Stimulated activated CD4-positive, alpha-beta T cell treated with anti-CD3 and anti-CD28 coated beads, Interleukin-2, amount 100 ng/mL, for 48 hours (primary cell): ENCODE results near the gene SLC16A6.
"Not testable (repeated sequence)": the region's sequence is repeated elsewhere in the genome, so short reads cannot be mapped to it uniquely, and the experiment has no call there.

Experiments
- DNase-seq, 2 donors: peaks; one replicate each; pipeline ENCODE4 v3.0.0-alpha.2; 2020

The SLC16A6 gene

GRCh38 chr17:68288804-68289203 lies 2.1 kb downstream of the SLC16A6 start:
- no peak for DNase-seq

DNA sequence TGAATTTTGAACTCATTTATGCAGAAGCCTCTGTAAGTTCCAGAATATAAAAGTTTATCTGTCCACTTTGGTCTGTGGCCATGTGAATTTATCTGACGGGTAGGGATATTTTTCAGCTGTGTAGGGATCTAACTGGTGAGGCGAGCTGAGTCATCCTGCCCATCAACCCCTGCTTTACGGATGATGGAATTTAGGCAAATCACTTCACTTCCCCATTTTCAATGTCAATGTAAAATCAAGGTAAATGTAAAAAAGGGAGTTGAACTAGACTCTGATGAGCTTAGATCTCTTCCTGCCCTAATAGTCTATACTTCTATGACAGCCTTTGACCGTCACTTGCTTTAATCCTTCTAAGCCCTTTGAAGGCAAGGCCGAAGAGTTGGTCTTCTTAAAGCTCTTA lies 2.6 kb downstream of the SLC16A6 start:
- no peak for DNase-seq

- not testable (repeated sequence) for DNase-seq
These were observed 9.0 kb downstream of the SLC16A6 start for GRCh38 chr17:68281965-68282364.

GRCh38 chr17:68277807-68278206 lies 13.1 kb downstream of the SLC16A6 start:
- DNase-seq = no peak

DNA sequence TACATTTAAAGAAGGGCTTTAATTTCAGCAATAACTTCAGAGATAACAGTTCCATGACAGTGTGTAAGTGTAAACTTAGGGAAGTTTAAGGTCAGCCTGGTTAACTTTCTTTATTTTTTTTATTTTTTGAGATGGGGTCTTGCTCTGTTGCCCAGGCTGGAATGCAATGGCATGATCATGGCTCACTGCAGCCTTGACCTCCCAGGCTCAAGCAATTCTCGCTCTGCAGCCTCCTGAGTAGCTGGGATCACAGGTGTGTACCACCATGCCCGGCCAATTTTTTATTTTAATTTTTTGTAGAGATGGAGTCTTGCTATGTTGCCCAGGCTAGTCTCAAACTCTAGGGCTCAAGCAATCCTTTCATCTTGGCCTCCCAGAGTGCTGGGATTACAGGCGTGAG lies 14.6 kb downstream of the SLC16A6 start:
- not testable (repeated sequence) for DNase-seq

DNA sequence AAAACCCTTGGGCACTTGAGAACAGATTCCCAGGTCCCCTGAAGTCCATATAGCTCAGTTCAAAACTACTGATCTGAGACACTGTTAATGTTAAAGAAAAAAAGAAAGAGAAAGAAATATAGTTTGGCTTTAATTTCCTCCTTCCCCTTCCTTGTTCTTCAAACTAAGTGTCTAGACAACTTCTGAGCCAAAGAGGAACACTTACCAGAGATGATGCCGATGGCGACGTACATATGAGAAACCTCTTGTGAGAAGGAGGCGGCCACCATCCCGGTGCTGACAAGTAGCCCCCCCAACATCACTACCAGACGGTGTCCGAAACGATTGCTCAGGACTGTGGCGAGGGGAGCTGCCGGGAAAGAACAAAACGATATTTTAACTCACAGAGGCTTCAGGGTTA lies 17.2 kb downstream of the SLC16A6 start:
- no peak for DNase-seq

DNA sequence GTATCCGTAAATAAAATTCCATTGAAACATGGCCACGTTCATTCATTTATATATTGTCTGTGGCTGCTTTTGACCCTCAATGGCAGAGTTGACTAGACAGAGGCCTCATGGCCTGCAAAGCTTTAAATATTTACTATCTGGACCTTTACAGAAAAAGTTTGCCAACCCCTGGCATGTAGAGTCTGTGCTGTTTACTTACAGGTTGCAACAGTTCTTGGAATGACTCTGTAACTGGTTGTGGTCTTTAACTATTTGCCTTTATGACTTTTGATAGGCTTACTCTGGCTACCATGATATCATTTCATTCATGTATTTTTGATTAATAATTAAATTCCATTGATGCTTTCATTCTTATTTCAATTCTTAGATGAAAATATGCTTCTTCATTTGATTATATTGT lies 25.1 kb downstream of the SLC16A6 start:
- not testable (repeated sequence) for DNase-seq

DNA sequence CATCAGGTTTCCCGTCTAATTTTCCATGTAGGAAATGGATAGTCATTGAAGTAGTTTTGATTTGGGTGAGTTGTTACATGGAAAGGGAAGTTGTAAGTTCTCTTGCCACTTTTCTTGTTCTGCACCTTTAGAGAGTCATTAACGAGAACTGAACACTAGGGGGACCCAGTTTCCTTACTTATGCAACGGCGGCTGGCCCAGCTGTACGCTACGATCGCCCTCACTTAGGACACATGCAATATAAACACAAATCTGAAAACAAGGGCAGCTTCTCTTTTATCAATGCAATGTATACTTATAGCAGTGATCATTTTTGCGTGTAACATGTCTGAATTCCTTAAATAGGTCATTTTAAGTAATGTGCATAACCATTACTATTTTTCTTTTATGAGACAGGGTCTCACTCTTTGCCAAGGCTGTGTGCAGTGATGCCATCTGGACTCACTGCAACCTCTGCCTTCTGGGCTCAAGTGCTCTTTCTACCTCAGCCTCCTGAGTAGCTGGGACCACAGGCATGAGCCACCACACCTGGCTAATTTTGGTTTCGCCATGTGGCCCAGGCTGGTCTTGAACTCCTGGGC lies 27.7 kb downstream of the SLC16A6 start:
- DNase-seq = not testable (repeated sequence)

DNA sequence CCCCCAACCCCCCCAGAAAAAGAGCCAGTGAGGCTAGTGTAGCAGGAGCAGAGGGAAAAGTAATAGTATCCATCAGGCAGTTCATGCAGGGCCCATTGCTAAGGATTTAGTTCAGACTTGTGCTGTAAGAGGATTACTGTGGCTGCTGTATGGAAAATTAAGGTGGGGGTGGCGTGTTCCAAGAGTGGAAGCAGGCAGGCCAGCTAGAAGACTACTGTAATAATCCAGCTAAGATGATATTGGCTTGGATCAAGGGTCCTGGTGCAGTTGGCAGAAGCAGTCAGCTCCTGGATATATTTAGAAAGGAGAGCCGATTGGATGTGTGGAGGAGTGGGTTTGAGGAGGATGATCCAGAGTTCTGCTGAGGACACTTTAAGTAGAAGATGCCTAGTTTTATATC lies 28.5 kb downstream of the SLC16A6 start:
- DNase-seq = not testable (repeated sequence)

GRCh38 chr17:68260051-68260762 lies 30.7 kb downstream of the SLC16A6 start:
- no peak for DNase-seq

DNA sequence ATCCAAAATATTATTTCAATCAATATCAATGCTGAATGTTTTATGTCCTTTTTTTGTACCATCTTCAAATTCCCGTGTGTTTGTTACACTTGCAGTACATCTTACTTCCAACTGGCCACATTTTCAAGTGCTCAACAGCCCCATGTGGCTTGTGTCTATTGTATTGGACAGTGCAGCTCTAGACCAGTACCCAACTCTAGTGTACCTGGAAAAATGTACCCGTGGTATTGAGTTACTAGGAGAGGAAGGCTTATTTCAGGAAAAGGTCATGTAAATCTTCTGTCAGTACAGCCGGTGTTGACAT lies 31.3 kb downstream of the SLC16A6 start:
- DNase-seq = not testable (repeated sequence)

DNA sequence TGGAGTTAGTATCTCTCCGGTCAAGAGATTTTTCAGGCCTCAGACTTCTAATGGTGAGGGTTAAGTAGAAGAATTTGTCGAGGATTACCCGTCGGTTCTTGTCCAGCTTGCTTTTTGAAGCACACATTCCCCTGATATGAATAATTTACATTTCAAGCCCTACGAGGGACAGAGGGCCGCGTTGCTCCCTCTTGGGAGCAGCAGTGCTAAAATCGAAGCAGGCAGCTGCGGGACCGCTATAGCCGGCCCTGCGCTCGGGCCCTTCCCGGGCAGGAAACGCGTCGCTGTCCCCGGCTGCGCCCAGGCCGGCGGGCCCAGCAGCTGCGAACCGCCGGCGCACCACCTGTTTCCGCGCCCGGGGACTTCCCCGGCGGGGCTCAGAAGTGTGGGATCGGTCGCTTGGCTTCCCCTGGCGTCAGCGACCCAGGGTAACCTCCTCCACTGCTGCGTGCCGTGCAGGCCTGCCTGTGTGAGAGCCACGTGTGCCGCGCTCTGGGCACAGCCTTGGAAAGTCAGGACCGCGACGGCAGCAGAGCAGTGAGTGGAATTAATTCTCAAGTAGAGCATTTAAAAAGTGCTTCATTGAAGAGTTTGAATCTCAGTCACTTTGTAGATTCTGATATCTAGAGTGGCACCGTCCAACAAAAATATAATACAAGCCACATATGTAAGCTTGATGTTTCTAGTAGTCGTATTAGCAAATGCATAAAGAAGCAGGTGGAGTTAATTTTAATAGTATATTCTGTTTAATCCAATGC lies 31.9 kb downstream of the SLC16A6 start:
- peak; percentile 47 to 55 for DNase-seq

- DNase-seq = no peak
These were observed 33.0 kb downstream of the SLC16A6 start for GRCh38 chr17:68257934-68258333.

DNA sequence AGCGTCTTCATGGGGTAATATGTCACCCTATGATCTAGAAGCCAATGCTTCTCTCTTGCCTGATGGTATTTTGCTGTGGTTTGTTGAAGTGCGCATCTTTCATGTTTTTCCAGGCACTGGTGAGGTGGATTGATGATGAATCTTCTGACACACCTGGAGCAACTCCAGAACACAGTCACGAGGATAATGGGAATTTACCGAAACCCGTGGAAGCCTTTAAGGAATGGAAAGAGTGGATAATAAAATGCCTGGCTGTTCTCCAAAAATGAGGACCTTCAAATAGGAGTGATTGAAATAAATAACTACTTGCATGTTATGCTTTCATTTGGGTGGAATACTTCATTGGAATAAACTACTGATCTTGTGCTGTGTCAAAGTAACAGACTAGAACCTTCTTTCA lies 34.2 kb downstream of the SLC16A6 start:
- not testable (repeated sequence) for DNase-seq

- DNase-seq = no peak
These were observed 35.0 kb downstream of the SLC16A6 start for GRCh38 chr17:68255731-68256538.

DNA sequence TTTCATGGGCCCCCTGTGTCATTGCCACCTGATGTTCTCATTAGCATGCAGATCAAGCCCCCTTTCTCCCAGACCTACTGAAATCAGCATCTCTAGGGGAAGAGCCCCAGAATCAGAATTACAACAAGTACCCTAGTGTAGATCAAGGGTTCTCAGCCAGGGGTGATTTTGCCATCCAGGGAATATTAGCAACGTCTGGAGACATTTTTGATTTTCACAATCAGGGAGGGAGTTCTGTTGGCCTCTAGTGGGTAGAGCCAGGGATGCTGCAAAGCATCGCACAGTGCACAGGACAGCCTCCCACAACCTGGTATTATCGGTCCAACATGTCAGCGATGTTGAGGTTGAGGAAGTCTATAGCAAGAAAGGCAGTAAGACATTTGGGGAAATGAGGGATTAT lies 35.8 kb downstream of the SLC16A6 start:
- DNase-seq = no peak

DNA sequence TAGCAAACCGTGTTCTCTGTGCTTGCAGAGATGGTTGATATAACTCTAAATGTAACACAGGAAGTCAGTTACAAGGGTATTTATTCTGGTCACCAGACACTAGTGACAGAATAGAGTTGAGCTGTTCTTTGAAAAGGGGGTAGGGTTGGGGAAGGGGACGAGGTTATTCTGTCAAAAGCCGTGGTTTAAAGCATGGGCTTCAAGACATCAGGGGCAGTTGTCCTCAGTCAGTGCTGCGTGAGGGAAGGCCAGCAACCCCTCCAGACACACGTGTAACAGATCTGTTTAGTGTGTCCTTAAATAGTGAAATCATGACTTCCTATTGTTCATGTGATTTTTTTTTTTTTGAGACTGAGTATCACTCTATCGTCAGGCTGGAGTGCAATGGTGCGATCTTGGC lies 37.5 kb downstream of the SLC16A6 start:
- not testable (repeated sequence) for DNase-seq

GRCh38 chr17:68249354-68249765 lies 41.6 kb downstream of the SLC16A6 start:
- no peak for DNase-seq

- DNase-seq = no peak
These were observed 42.0 kb downstream of the SLC16A6 start for GRCh38 chr17:68248891-68249290.

DNA sequence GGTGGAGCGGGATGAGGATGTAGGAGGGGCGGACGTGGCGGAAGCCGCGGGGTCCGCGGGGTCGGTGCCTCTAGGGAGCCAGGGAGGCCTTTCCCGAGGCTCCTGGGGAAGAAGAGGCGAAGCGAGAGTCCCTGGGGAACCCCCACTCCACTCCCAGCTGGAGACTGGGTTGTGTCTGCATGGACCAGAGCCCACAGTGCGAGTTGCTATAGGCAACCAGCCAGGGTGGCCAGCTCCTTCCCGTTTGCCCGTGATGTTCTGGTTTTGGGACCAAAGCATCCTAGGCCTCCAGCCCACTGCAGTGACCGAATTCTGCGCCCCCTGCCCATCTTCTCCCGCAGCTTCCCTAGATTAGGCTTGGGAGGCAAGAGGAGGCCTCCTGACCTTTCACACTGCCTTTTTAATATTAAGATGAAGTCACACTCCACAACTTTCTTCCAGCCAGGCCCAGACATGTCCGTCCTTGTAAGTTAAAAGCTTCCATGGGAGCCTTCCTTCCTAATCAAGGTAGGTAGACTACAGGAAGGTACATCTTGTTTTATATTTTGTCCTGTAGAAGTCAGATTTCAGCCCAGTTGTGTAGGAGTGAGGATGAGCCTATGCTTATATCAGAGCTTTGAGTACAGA lies 42.6 kb downstream of the SLC16A6 start:
- DNase-seq = no peak

DNA sequence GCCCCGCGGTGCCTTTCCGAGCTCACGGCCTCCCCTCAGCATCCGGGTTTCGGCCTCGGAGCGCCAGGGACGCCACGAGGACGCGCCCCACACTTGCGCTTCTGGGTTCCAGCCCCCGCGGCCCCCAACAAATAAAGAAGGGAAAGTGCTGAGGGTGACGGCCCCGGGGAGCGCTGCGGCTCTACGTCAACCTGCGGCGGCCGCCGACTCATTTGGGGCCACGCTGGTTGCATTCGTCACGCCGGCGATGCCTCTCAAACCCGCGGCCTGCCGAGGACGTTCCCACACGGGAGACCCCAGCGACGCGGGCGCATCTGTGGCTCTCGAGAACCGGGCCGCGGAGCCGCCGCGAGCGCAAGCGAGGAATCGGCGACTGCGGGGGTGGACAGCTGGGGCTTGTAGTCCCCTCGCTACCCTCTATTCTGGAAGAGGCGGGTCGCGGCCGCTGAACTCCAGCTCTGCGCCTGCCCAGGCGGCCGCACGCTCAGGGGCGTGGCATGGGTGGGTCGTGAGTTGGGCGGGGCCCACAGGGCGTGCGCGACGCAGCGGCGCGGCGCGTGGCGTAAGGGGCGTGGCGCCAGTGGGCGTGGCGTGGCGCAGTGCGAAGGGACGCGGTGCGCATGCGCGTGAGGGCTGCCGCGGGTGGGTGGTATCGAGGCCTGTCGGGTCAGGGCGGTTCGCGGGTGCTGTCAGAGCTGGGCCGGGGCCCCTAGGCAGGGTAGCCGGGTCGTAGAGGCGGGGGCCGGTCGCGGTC lies 43.3 kb downstream of the SLC16A6 start, which contains the start of gene AMZ2:
TSS of gene AMZ2 (plus strand) at position 599 of the 754 bp plus-strand sequence. CDS start 2,145 bp downstream, outside the sequence.
- peak; percentile 98 to 99 for DNase-seq
